ENCODE results near the gene TARS1.

GRCh38 chr5:33501260-33501659 is 60.5 kb downstream of the TARS1 start:
- TF ChIP-seq POLR2AphosphoS5 (IDR thresholded peaks at IDR 0.05) (no peak), EP300 (IDR thresholded peaks at IDR 0.05) (no peak), CTCF (IDR thresholded peaks at IDR 0.05) (no peak), POLR2A (IDR thresholded peaks at IDR 0.05) (no peak)

Measured in stomach (tissue), 4 donors.